Measurements from ENCODE around the gene RNF112. TPM values are rescaled to one million over a fixed set of nuclear protein-coding genes. Genes with fewer than 3 reads are reported as not detected.
A peak's percentile ranks its signal among the peaks of the same experiment; 100 is the strongest.

Gene RNF112
- total and polyA plus RNA-seq, 2 of the 8 experiments (the other 6 are each of a cell fraction or from before 2014, with no cell fraction given): 1.1 to 2.2 TPM

GRCh38 chr17:19409509-19409908 is 1.5 kb upstream of the RNF112 start:
- H3K4me1 ChIP-seq (replicated peaks in 1 of 4; ENCODE audit: control insufficient read depth in 3 of 4, insufficient read depth in 4 of 4, low read length in 3 of 4): peaks cover 0 to 13% (median 6%) of the 10 kb centered on the region in 4 experiments; a peak in 4 of 7 replicates
- CTCF ChIA-PET (ENCODE audit: partially characterized antibody): interaction anchor here (1.0 to 2.9 kb wide), 5 partner anchors 12 to 47 kb away, joined by 5 to 10 read pairs (median 6); partner anchors contain the start of genes B9D1 and MAPK7
- no peak overlapping the region for H2AFZ ChIP-seq (ENCODE audit: low read length)
- TF ChIP-seq TAF1 (IDR thresholded peaks at IDR 0.05; ENCODE audit: low read depth, low read length) (no peak), SIX5 (IDR thresholded peaks at IDR 0.05; ENCODE audit: low read depth, low read length) (no peak), NANOG (IDR thresholded peaks at IDR 0.05; ENCODE audit: insufficient read depth, low read depth, low read length, poor library complexity, severe bottlenecking) (no peak), CBX8 (IDR thresholded peaks at IDR 0.05; ENCODE audit: borderline replicate concordance, low read depth, low read length) (no peak), EGR1 (IDR thresholded peaks at IDR 0.05; ENCODE audit: borderline replicate concordance, low read depth, low read length) (no peak), KDM1A (IDR thresholded peaks at IDR 0.05; ENCODE audit: borderline replicate concordance, low read length) (no peak), ASH2L (IDR thresholded peaks at IDR 0.05; ENCODE audit: low read length) (no peak), POU5F1 (IDR thresholded peaks at IDR 0.05; ENCODE audit: low read depth, low read length) (no peak), GABPA (IDR thresholded peaks at IDR 0.05; ENCODE audit: borderline replicate concordance, insufficient read depth, low read length) (no peak), POLR2A (IDR thresholded peaks at IDR 0.05; ENCODE audit: control extremely low read depth in 1 of 2, low read depth in 2 of 2, low read length in 2 of 2) (no peak), CHD1 (IDR thresholded peaks at IDR 0.05; ENCODE audit: low read depth, low read length) (no peak), BCL11A (IDR thresholded peaks at IDR 0.05; ENCODE audit: low read depth in 2 of 2, low read length in 2 of 2) (no peak)
- H3K27ac ChIP-seq (ENCODE audit: low read depth, low read length): no peak overlapping the region
- H4K20me1 ChIP-seq (replicated peaks in 1 of 2; ENCODE audit: control insufficient read depth in 1 of 2, insufficient read depth in 2 of 2, low read length in 2 of 2): peaks cover 0 to 1% of the 10 kb centered on the region in 2 experiments
- H3K4me2 ChIP-seq (ENCODE audit: insufficient read depth in 1 of 2, low read depth in 2 of 2, low read length in 2 of 2): no peak overlapping the region
- H3K18ac ChIP-seq (ENCODE audit: extremely low read depth, low read length): no peak overlapping the region
- no peak overlapping the region for H3K14ac ChIP-seq (ENCODE audit: insufficient read length)
- no peaks in the 10 kb centered on the region for H3K36me3 ChIP-seq (ENCODE audit: control insufficient read depth in 2 of 4, insufficient read depth in 4 of 4, low read length in 3 of 4)
- no peak overlapping the region for H2BK15ac ChIP-seq (ENCODE audit: low read length)
- no peak overlapping the region for H4K91ac ChIP-seq (replicated peaks; ENCODE audit: insufficient read length, low read length)
- H3K4me3 ChIP-seq (ENCODE audit: extremely low read depth in 1 of 4, insufficient read depth in 2 of 4, low read depth in 3 of 4, low read length in 4 of 4): no peak overlapping the region
- WGBS, 2 experiments (ENCODE audit: extremely low coverage in 1 of 2, insufficient coverage in 1 of 2, insufficient read length in 1 of 2, insufficient replicate concordance in 2 of 2, low coverage in 1 of 2, low lambda C conversion rate in 2 of 2, missing lambda C conversion rate in 1 of 2): 94% methylated on average over 3 of the region's 3 CpGs; no CpG with 5 or more reads in 1 of the 2 experiments
- H3K9ac ChIP-seq (replicated peaks in 1 of 4; ENCODE audit: extremely low read depth in 1 of 4, low read depth in 3 of 4, low read length in 3 of 4): no peak overlapping the region
- no peaks in the 10 kb centered on the region for H3K79me2 ChIP-seq (ENCODE audit: control insufficient read depth in 1 of 2, insufficient read depth in 2 of 2, low read length in 2 of 2)
- DNase-seq (ENCODE audit: low read depth in 1 of 2, low spot score in 2 of 2): no peak
- no peak overlapping the region for H2BK120ac ChIP-seq (replicated peaks; ENCODE audit: low read depth, low read length)
- 0 out of 2 replicates have a peak overlapping the region, but pooled peaks have one; percentile 4 for H4K8ac ChIP-seq (ENCODE audit: extremely low read depth, insufficient read depth, low read length)
- H3K23ac ChIP-seq (ENCODE audit: insufficient read length): no peak overlapping the region
- H2BK20ac ChIP-seq (ENCODE audit: low read length): no peak overlapping the region
- 0 out of 2 replicates have a peak, but pooled peaks cover 5% of the 10 kb centered on the region for H3K23me2 ChIP-seq (ENCODE audit: low read depth, low read length)
- POLR2A ChIA-PET (ENCODE audit: partially characterized antibody): interaction anchor here (0.9 to 1.9 kb wide), 5 partner anchors 9 to 48 kb away, joined by 3 to 5 read pairs (median 3); no protein-coding TSS in a partner anchor
- H4K5ac ChIP-seq (ENCODE audit: insufficient read length, low read depth, low read length): no peak overlapping the region
- H3K56ac ChIP-seq (replicated peaks; ENCODE audit: insufficient read length, low read depth, low read length): no peak overlapping the region
- H2AK5ac ChIP-seq (ENCODE audit: low read depth, low read length): no peak overlapping the region
- H3K9me3 ChIP-seq (ENCODE audit: insufficient read depth in 2 of 2, low read depth in 1 of 2, low read length in 1 of 2): no peaks in the 10 kb centered on the region
- no peak for FAIRE-seq
- no peak overlapping the region for H3K4ac ChIP-seq (replicated peaks; ENCODE audit: insufficient read length, low read depth, low read length)
- H2BK12ac ChIP-seq (ENCODE audit: low read depth, low read length): peak overlapping the region; percentile 62; the same call in 1 of the 2 replicates
- peaks cover 0 to 4% (median 0%) of the 10 kb centered on the region in 4 experiments; a peak in 1 of 7 replicates for H3K27me3 ChIP-seq (replicated peaks in 1 of 4; ENCODE audit: control insufficient read depth in 3 of 4, extremely low read depth in 1 of 4, insufficient read depth in 3 of 4, low read length in 3 of 4)
- no peak overlapping the region for H2BK5ac ChIP-seq (ENCODE audit: low read depth, low read length)
- no peaks in the 10 kb centered on the region for H3K79me1 ChIP-seq (ENCODE audit: low read depth, low read length)

All from H1 (cell line).